Skeletal muscle satellite cell (primary cell): ENCODE results near the gene SSH3.
A peak's percentile ranks its signal among the peaks of the same experiment; 100 is the strongest.

ENCODE experiments used
- H3K27me3 ChIP-seq: 2 replicates; pipeline ENCODE4 v1.7.0; 2013; ENCODE audit warnings: low read length; ENCODE audit not compliant: control insufficient read depth, insufficient read depth
- H3K36me3 ChIP-seq: 2 replicates; pipeline ENCODE4 v1.7.0; 2013; ENCODE audit warnings: mild to moderate bottlenecking, control low read depth, low read length; ENCODE audit not compliant: insufficient read depth
- H3K4me1 ChIP-seq: 2 replicates; pipeline ENCODE4 v1.7.0; 2013; ENCODE audit warnings: low read length; ENCODE audit not compliant: control insufficient read depth, insufficient read depth
- H3K4me2 ChIP-seq: 2 replicates; pipeline ENCODE4 v1.7.0; 2013; ENCODE audit warnings: mild to moderate bottlenecking, low read length
- H3K4me3 ChIP-seq: 2 replicates; pipeline ENCODE4 v1.7.0; 2013; ENCODE audit warnings: low read length
- H3K9ac ChIP-seq: 2 replicates; pipeline ENCODE4 v1.7.0; 2013; ENCODE audit warnings: mild to moderate bottlenecking, low read depth, low read length, moderate library complexity
- H3K9me3 ChIP-seq: replicated peaks from 2 replicates; pipeline ENCODE4 v1.7.0; 2013; ENCODE audit warnings: mild to moderate bottlenecking, control low read depth, low read length

The SSH3 gene

GRCh38 chr11:67302571-67303131 is 679 bp upstream of the SSH3 start:
- Histone ChIP-seq H3K4me3 (peak overlapping the region; percentile 98), H3K27me3 (no peaks in the 10 kb centered on the region), H3K9ac (peak overlapping the region; percentile 88), H3K9me3 (no peaks in the 10 kb centered on the region), H3K4me1 (peaks cover 29% of the 10 kb centered on the region), H3K36me3 (peaks cover 46% of the 10 kb centered on the region), H3K4me2 (peak overlapping the region; percentile 95)

- Histone ChIP-seq H3K4me1 (peaks cover 29% of the 10 kb centered on the region), H3K9ac (peak overlapping the region; percentile 88), H3K27me3 (no peaks in the 10 kb centered on the region), H3K4me2 (peak overlapping the region; percentile 95), H3K4me3 (peak overlapping the region; percentile 98), H3K36me3 (peaks cover 35% of the 10 kb centered on the region), H3K9me3 (no peaks in the 10 kb centered on the region)
Observed at GRCh38 chr11:67303835-67304411, 593 bp downstream of the SSH3 start.

GRCh38 chr11:67304511-67305113 is 1.3 kb downstream of the SSH3 start:
- peak overlapping the region; percentile 95 for H3K4me2 ChIP-seq
- H3K27me3 ChIP-seq: no peaks in the 10 kb centered on the region
- H3K4me3 ChIP-seq: peak overlapping the region; percentile 98
- no peaks in the 10 kb centered on the region for H3K9me3 ChIP-seq
- peaks cover 29% of the 10 kb centered on the region for H3K4me1 ChIP-seq
- H3K36me3 ChIP-seq: peaks cover 35% of the 10 kb centered on the region
- H3K9ac ChIP-seq: no peak overlapping the region

GRCh38 chr11:67306769-67307544 is 3.6 kb downstream of the SSH3 start:
- H3K36me3 ChIP-seq: peaks cover 26% of the 10 kb centered on the region
- H3K4me1 ChIP-seq: peaks cover 25% of the 10 kb centered on the region
- H3K9me3 ChIP-seq: no peaks in the 10 kb centered on the region
- H3K9ac ChIP-seq: no peak overlapping the region
- H3K4me3 ChIP-seq: no peak overlapping the region
- no peak overlapping the region for H3K4me2 ChIP-seq
- H3K27me3 ChIP-seq: no peaks in the 10 kb centered on the region

GRCh38 chr11:67307545-67308001 is 4.2 kb downstream of the SSH3 start:
- H3K4me3 ChIP-seq: no peak overlapping the region
- peaks cover 22% of the 10 kb centered on the region for H3K36me3 ChIP-seq
- H3K4me1 ChIP-seq: peaks cover 19% of the 10 kb centered on the region
- H3K9me3 ChIP-seq: no peaks in the 10 kb centered on the region
- H3K4me2 ChIP-seq: no peak overlapping the region
- no peak overlapping the region for H3K9ac ChIP-seq
- no peaks in the 10 kb centered on the region for H3K27me3 ChIP-seq

- H3K27me3 ChIP-seq: no peaks in the 10 kb centered on the region
- no peak overlapping the region for H3K4me3 ChIP-seq
- H3K4me1 ChIP-seq: peaks cover 13% of the 10 kb centered on the region
- peaks cover 19% of the 10 kb centered on the region for H3K36me3 ChIP-seq
- no peak overlapping the region for H3K4me2 ChIP-seq
- no peaks in the 10 kb centered on the region for H3K9me3 ChIP-seq
- H3K9ac ChIP-seq: no peak overlapping the region
Observed at GRCh38 chr11:67308031-67308866, 4.9 kb downstream of the SSH3 start.

- H3K9ac ChIP-seq: no peak overlapping the region
- H3K4me1 ChIP-seq: peaks cover 7% of the 10 kb centered on the region
- H3K9me3 ChIP-seq: no peaks in the 10 kb centered on the region
- H3K4me2 ChIP-seq: no peak overlapping the region
- H3K36me3 ChIP-seq: peaks cover 19% of the 10 kb centered on the region
- no peaks in the 10 kb centered on the region for H3K27me3 ChIP-seq
- H3K4me3 ChIP-seq: no peak overlapping the region
Observed at GRCh38 chr11:67309166-67309565, 5.8 kb downstream of the SSH3 start.

GRCh38 chr11:67309661-67310061 is 6.3 kb downstream of the SSH3 start:
- Histone ChIP-seq H3K4me2 (no peak overlapping the region), H3K4me1 (peaks cover 2% of the 10 kb centered on the region), H3K4me3 (no peak overlapping the region), H3K36me3 (peaks cover 19% of the 10 kb centered on the region), H3K9ac (no peak overlapping the region), H3K27me3 (no peaks in the 10 kb centered on the region), H3K9me3 (no peaks in the 10 kb centered on the region)

GRCh38 chr11:67310246-67311050 is 7.1 kb downstream of the SSH3 start:
- H3K4me1 ChIP-seq: no peaks in the 10 kb centered on the region

GRCh38 chr11:67311051-67311555 is 7.8 kb downstream of the SSH3 start:
- Histone ChIP-seq H3K9me3 (no peaks in the 10 kb centered on the region), H3K36me3 (peaks cover 19% of the 10 kb centered on the region), H3K4me3 (no peak overlapping the region), H3K4me1 (no peaks in the 10 kb centered on the region), H3K4me2 (no peak overlapping the region), H3K27me3 (no peaks in the 10 kb centered on the region), H3K9ac (no peak overlapping the region)

More at GRCh38 chr11:67310246-67311050, 7.1 kb downstream of the SSH3 start:
- Histone ChIP-seq H3K27me3 (no peaks in the 10 kb centered on the region), H3K36me3 (peaks cover 19% of the 10 kb centered on the region), H3K9ac (no peak overlapping the region), H3K4me3 (no peak overlapping the region), H3K4me2 (no peak overlapping the region), H3K9me3 (no peaks in the 10 kb centered on the region)
